HepG2 (cell line): Measurements from ENCODE around the gene USP19. TPM values are rescaled to one million over a fixed set of nuclear protein-coding genes. Genes with fewer than 3 reads are reported as not detected.

Experiments used
- ATAC-seq: fragments of 200-7000 bp; cut with Tn5 transposase; 3 replicates; pipeline ENCODE4 v1.9.1; 2020; ENCODE audit warnings: mild to moderate bottlenecking, moderate library complexity
- BruUV-seq: library from RNA; stranded (reverse); fragments of 400-500 nt; replicated peaks from 2 replicates; lab custom pipeline; 2021; lab: Mats Ljungman, UMichigan
- CTCF ChIA-PET: fragments of 300-600 bp; formaldehyde crosslinking; extraction: SDS; loops from one replicate; lab custom pipeline; 2021; ENCODE audit warnings: low total read pairs, inconsistent platforms, low intra/inter-chr PET ratio; lab: Yijun Ruan, JAX
- POLR2A ChIA-PET: fragments of 350-600 bp; sonication (Branson Sonifier 250); formaldehyde crosslinking; loops from one replicate; lab custom pipeline; 2020; ENCODE audit warnings: antibody characterized with exemption, inconsistent platforms; lab: Yijun Ruan, JAX
- DNase-seq: peaks from one replicate; pipeline ENCODE4 v3.0.0-alpha.2; 2015; ENCODE audit warnings: low spot score
- FAIRE-seq: peaks from 3 replicates; lab custom pipeline; 2011; peaks lifted over from hg19 to GRCh38; lab: Jason Lieb, UNC
- H2AFZ ChIP-seq: one replicate; pipeline ENCODE4 v1.6.1; 2011; ENCODE audit warnings: low read length, inconsistent platforms
- H3K27ac ChIP-seq: fragments of 300-600 bp; 3 replicates; pipeline ENCODE4 v1.8.0; 2011; ENCODE audit warnings: mixed run types, mild to moderate bottlenecking, mixed read lengths, low read length, inconsistent platforms; ENCODE audit not compliant: insufficient read depth; ENCODE audit errors: extremely low read length
- H3K27me3 ChIP-seq, 2 experiments: fragments of 200-600 bp in 1 of 2; 2 replicates in 1 of 2; 3 replicates in 1 of 2; pipeline versions ENCODE4 v1.6.0 to v1.8.0; 2011; ENCODE audit warnings: low read length in 2 of 2, mild to moderate bottlenecking in 2 of 2, moderate library complexity in 2 of 2, inconsistent platforms in 1 of 2; ENCODE audit not compliant: insufficient read depth in 2 of 2, control insufficient read depth in 1 of 2
- H3K36me3 ChIP-seq, 2 experiments: fragments of 200-600 bp in 1 of 2; replicated peaks in 1 of 2; 2 replicates in 1 of 2; 3 replicates in 1 of 2; pipeline versions ENCODE4 v1.5.1 to v1.8.0; 2011; ENCODE audit warnings: low read length in 2 of 2, inconsistent platforms in 1 of 2; ENCODE audit not compliant: insufficient read depth in 2 of 2, control insufficient read depth in 1 of 2
- H3K4me1 ChIP-seq: 2 replicates; pipeline ENCODE4 v1.5.1; 2012; ENCODE audit warnings: low read length, inconsistent platforms; ENCODE audit not compliant: insufficient read depth
- H3K4me2 ChIP-seq: 2 replicates; pipeline ENCODE4 v1.6.0; 2011; ENCODE audit warnings: low read depth, low read length, inconsistent platforms
- H3K4me3 ChIP-seq, 3 experiments: fragments of 200-600 bp in 1 of 3; sonication (generic), shearing (Covaris generic) in 1 of 3; replicated peaks in 1 of 3; 2 replicates each; pipeline ENCODE4 v1.5.1; 2011 to 2016; ENCODE audit warnings: low read length in 3 of 3, inconsistent platforms in 2 of 3, low read depth in 2 of 3, mild to moderate bottlenecking in 2 of 3, control low read depth in 1 of 3, mixed read lengths in 1 of 3; ENCODE audit not compliant: insufficient read depth in 1 of 3
- H3K79me2 ChIP-seq: one replicate; pipeline ENCODE4 v1.6.1; 2011; ENCODE audit warnings: low read length, inconsistent platforms; ENCODE audit not compliant: insufficient read depth
- H3K9ac ChIP-seq: 2 replicates; pipeline ENCODE4 v1.6.0; 2011; ENCODE audit warnings: mild to moderate bottlenecking, low read depth, low read length, inconsistent platforms; ENCODE audit not compliant: insufficient read depth
- H3K9me3 ChIP-seq: 2 replicates; pipeline ENCODE4 v1.5.1; 2012; ENCODE audit warnings: mild to moderate bottlenecking, low read length
- H4K20me1 ChIP-seq: 2 replicates; pipeline ENCODE4 v1.6.0; 2011; ENCODE audit warnings: inconsistent platforms, mild to moderate bottlenecking, low read length, moderate library complexity; ENCODE audit not compliant: insufficient read depth
- FOSL2 ChIP-seq: sonication (generic); formaldehyde crosslinking; IDR thresholded peaks from 2 replicates; pipeline ENCODE4 v1.4.0; 2020; ENCODE audit warnings: missing genetic modification reagents
- GPN1 ChIP-seq: sonication (generic); formaldehyde crosslinking; IDR thresholded peaks from 2 replicates; pipeline ENCODE4 v1.5.1; 2020; ENCODE audit warnings: missing genetic modification reagents, borderline replicate concordance
- IKZF5 ChIP-seq: IDR thresholded peaks from 2 replicates; pipeline ENCODE4 v1.6.1; 2018; ENCODE audit warnings: missing genetic modification reagents, mild to moderate bottlenecking, missing compliant biosample characterization
- NFIB ChIP-seq: sonication (generic); formaldehyde crosslinking; IDR thresholded peaks from 2 replicates; pipeline ENCODE4 v1.9.0; 2021; ENCODE audit warnings: missing genetic modification reagents, mild to moderate bottlenecking, borderline replicate concordance
- NR2F6 ChIP-seq, 2 experiments: IDR thresholded peaks; 2 replicates each; pipeline ENCODE4 v1.6.1; 2016; ENCODE audit warnings: antibody characterized with exemption in 1 of 2, mild to moderate bottlenecking in 1 of 2
- RNF2 ChIP-seq: fragments of 450-650 bp; conservative IDR thresholded peaks from 2 replicates; pipeline ENCODE4 v1.6.1; 2016; ENCODE audit warnings: low read depth
- TBP ChIP-seq: sonication (generic); formaldehyde crosslinking; IDR thresholded peaks from 2 replicates; pipeline ENCODE4 v1.5.0; 2020; ENCODE audit warnings: missing genetic modification reagents
- YY1 ChIP-seq: IDR thresholded peaks from 2 replicates; pipeline ENCODE4 v1.6.1; 2011; ENCODE audit warnings: low read length, low read depth, moderate library complexity, mild to moderate bottlenecking; ENCODE audit not compliant: insufficient read depth, insufficient replicate concordance
- ZBTB10 ChIP-seq: sonication (generic); formaldehyde crosslinking; IDR thresholded peaks from 2 replicates; pipeline ENCODE4 v1.4.0; 2020; ENCODE audit warnings: missing genetic modification reagents, borderline replicate concordance
- ZNF280D ChIP-seq: sonication (generic); formaldehyde crosslinking; IDR thresholded peaks from 2 replicates; pipeline ENCODE4 v1.5.1; 2020; ENCODE audit warnings: mild to moderate bottlenecking, missing genetic modification reagents
- WGBS: methylation state at CpG from one replicate; pipeline ENCODE4 v1.1.6; 2017; ENCODE audit warnings: low lambda C conversion rate; 5-methylcytosine and 5-hydroxymethylcytosine counted together
- in situ Hi-C: cut with HindIII; loops from 2 replicates; pipeline ENCODE4 v1.10.0; 2017; ENCODE audit warnings: low pct_unique_long_range_greater_than_20kb; ENCODE audit not compliant: extremely low pct_ligation_motif_present
- intact Hi-C: fragments of 100-400 bp; cut with micrococcal nuclease; formaldehyde crosslinking; loops from one replicate; pipeline ENCODE4 v1.10.0; 2022; ENCODE audit not compliant: unreplicated experiment
- polyA plus RNA-seq, 8 experiments: library from polyadenylated mRNA; depleted of rRNA in 3 of 8; stranded (reverse) in 7 of 8; unstranded in 1 of 8; fragments of >200 nt; fragmentation: Illumina TruSeq in 4 of 8; extraction: Trizol in 4 of 8; gene quantifications; 2 replicates each; pipeline versions ENCODE4 v1.2.1 to v1.2.3, GENCODE V29; 2011 to 2016; ENCODE audit warnings: low read depth in 4 of 8, missing spikeins in 1 of 8, mixed read lengths in 1 of 8; ENCODE audit not compliant: insufficient read depth in 1 of 8
- total RNA-seq, 5 experiments: library from RNA; depleted of rRNA; stranded (reverse); fragments of >200 nt; fragmentation: Illumina TruSeq; extraction: Trizol; gene quantifications; 2 replicates each; pipeline ENCODE4 v1.2.3, GENCODE V29; 2016; ENCODE audit warnings: low read depth in 1 of 5
- TF ChIP-seq, protein P1 (sequence below): sonication (generic); formaldehyde crosslinking; IDR thresholded peaks from 2 replicates; pipeline ENCODE4 v1.4.0; 2020; ENCODE audit warnings: missing genetic modification reagents
- TF ChIP-seq, protein P2 (sequence below): sonication (generic); formaldehyde crosslinking; IDR thresholded peaks from 2 replicates; pipeline ENCODE4 v1.4.0; 2020; ENCODE audit warnings: mild to moderate bottlenecking, low read depth, missing genetic modification reagents

The USP19 gene
- total and polyA plus RNA-seq, 2 of the 13 experiments (the other 11 are each of a cell fraction or from before 2014, with no cell fraction given): 28.3 to 31.7 TPM

GRCh38 chr3:49166752-49167556 lies 46.3 kb upstream of the USP19 start:
- CTCF ChIA-PET: no interaction called here
- FAIRE-seq: peak; percentile 81
- H4K20me1 ChIP-seq: no peaks in the 10 kb centered on the region
- POLR2A ChIA-PET: interaction anchor here (1.0 to 1.1 kb wide), 2 partner anchors 73 to 147 kb away, joined by 3 read pairs; partner anchors contain the start of gene QRICH1
- peak overlapping the region; percentile 93 for H3K4me2 ChIP-seq
- peak; percentile 46 for ATAC-seq
- peak; percentile 65 for DNase-seq
- intact Hi-C loops: no loop called here
- peaks cover 16% of the 10 kb centered on the region for H3K79me2 ChIP-seq
- TSS peak; percentile 64 for BruUV-seq
- peak overlapping the region; percentile 35 for H2AFZ ChIP-seq
- H3K27ac ChIP-seq: peak overlapping the region; percentile 67
- H3K4me3 ChIP-seq: peak overlapping the region; percentile 87 to 90 (median 88)
- peak overlapping the region; percentile 86 for H3K9ac ChIP-seq
- peaks cover 5 to 20% of the 10 kb centered on the region in 2 experiments; a peak in 4 of 5 replicates for H3K36me3 ChIP-seq
- H3K4me1 ChIP-seq: peaks cover 51% of the 10 kb centered on the region
- WGBS: 15% methylated on average over 3 of the region's 6 CpGs
- H3K27me3 ChIP-seq: no peaks in the 10 kb centered on the region; a peak in 1 of 5 replicates
- in situ Hi-C loops: loop anchor here (25.0 kb wide), 1 partner anchor 270 kb away; the partner anchor contains the start of gene NICN1
- no peaks in the 10 kb centered on the region for H3K9me3 ChIP-seq
- TF ChIP-seq TBP (CRISPR knock-in tag) (no peak), ZNF280D (CRISPR knock-in tag) (0 out of 2 replicates have a peak, but pooled peaks have one; percentile 59), GPN1 (CRISPR knock-in tag) (no peak), NR2F6 (IDR thresholded peaks at IDR 0.05) (peak; percentile 49), NR2F6 (CRISPR knock-in tag; IDR thresholded peaks at IDR 0.05) (peak; percentile 67), YY1 (no peak), FOSL2 (CRISPR knock-in tag) (no peak), IKZF5 (CRISPR knock-in tag) (no peak), NFIB (CRISPR knock-in tag) (no peak), RNF2 (no peak), ZBTB10 (no peak)
- TF ChIP-seq, protein P1, sequence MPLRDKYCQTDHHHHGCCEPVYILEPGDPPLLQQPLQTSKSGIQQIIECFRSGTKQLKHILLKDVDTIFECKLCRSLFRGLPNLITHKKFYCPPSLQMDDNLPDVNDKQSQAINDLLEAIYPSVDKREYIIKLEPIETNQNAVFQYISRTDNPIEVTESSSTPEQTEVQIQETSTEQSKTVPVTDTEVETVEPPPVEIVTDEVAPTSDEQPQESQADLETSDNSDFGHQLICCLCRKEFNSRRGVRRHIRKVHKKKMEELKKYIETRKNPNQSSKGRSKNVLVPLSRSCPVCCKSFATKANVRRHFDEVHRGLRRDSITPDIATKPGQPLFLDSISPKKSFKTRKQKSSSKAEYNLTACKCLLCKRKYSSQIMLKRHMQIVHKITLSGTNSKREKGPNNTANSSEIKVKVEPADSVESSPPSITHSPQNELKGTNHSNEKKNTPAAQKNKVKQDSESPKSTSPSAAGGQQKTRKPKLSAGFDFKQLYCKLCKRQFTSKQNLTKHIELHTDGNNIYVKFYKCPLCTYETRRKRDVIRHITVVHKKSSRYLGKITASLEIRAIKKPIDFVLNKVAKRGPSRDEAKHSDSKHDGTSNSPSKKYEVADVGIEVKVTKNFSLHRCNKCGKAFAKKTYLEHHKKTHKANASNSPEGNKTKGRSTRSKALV (CRISPR knock-in tag): no peak
- TF ChIP-seq, protein P2, sequence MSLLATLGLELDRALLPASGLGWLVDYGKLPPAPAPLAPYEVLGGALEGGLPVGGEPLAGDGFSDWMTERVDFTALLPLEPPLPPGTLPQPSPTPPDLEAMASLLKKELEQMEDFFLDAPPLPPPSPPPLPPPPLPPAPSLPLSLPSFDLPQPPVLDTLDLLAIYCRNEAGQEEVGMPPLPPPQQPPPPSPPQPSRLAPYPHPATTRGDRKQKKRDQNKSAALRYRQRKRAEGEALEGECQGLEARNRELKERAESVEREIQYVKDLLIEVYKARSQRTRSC (CRISPR knock-in tag): no peak
